A549 treated with AZD2906 at 1 μM for 4 hours (cell line): Measurements from ENCODE around the gene DTX4. TPM values are rescaled to one million over a fixed set of nuclear protein-coding genes. Genes with fewer than 3 reads are reported as not detected.

Source experiments
- total RNA-seq: library from RNA; stranded (reverse); fragments of 200-300 nt; extraction: Qiagen RNA extraction; gene quantifications from 5 replicates; pipeline ENCODE4 v1.2.3, GENCODE V29; 2022

The DTX4 gene
- 3.7 to 4.3 TPM (median 4.0 TPM) in 5 replicates for total RNA-seq

DNA sequence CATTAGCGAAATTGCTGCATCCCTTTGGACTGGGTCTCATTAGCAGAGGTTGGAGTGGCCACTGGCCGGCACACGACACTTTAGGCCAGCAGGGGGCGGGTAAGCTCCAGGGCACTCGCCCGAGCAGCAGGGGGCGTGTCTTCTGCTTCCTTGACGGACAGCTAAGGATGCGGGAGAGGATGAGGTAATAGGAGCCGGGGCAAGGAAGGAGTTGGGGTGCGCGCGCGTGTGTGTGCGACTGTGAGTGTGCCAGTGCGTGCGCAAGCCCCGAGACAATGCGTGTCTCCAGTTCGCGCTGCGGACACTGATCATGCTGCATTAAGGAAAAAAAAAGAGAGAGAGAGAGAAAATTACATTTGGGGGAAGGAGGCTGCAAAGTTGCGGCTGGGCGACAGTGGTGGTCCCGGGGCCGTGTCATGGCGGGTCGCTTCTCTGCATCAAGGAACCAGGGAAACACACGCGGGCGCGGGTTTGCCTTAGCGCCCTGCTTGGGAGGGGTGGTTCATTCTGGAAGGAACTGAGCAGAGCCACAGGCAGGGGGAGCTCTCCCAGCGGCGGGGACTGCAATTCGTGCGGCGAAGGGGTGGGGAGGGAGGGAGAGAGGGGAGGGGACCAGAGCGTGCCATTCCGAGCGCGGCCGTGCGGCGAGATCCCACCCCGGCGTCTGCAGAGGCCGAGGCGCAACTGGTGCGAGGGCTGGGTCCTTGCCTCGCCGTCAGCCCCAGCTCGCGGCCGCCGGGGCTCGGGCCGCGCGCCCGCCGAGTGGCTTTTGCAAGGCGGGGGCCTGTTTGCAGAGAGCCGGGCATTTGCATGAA lies at the start of gene DTX4:
DTX4 (plus strand) TSS at position 625 of the 815 bp plus-strand sequence. CDS start 464 bp downstream, outside the sequence.

DNA sequence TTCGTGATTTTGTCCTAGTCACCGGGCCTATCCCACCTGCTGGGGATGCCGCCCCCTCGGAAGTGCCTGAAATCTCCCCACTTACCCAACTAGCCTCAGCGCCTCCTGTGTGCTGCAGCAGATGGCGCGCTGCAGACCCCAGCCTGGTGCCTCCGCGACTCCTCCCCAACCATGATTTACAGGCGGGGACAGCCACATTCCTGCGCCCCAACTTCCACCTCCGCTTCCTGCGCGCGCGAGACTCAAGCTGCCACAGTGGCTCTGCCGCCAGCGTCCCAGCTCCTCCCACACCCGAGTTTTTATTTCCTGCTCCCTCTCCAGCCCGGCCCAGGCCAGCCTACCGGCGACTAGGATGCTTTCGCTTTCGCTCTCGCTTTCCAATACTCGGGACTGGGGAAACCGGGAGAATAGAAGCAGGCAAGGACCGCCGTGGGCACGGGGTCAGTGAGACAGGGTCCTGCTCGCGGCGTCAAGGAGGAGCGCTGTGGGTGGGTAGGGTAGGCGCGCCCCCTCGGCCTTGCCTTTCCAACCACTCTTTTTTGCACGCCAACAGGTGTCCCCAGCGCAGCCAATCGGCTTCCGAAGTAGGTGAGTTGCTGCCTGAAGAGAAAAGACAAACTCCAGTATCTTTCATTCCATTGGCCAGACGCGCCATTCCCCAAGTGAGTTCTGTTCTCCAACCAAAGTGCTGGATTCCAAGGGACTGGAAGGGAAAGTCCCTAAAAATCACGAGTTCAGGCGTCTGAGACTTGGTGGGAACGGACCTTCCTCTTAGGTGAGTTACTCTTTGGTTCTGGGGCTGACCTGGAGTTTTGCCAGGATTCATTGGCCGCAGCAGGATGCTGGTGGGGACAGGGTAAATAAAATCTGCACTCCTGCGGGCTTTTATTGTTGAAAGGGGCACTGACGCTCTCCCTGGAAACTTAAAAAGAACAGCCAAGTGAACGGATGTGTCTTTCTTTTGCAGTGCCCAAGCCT lies 29.1 kb upstream of the DTX4 start, which contains the start of gene FAM111A:
FAM111A (plus strand) TSS at position 327 of the 978 bp plus-strand sequence. CDS start 6,017 bp downstream, outside the sequence.

DNA sequence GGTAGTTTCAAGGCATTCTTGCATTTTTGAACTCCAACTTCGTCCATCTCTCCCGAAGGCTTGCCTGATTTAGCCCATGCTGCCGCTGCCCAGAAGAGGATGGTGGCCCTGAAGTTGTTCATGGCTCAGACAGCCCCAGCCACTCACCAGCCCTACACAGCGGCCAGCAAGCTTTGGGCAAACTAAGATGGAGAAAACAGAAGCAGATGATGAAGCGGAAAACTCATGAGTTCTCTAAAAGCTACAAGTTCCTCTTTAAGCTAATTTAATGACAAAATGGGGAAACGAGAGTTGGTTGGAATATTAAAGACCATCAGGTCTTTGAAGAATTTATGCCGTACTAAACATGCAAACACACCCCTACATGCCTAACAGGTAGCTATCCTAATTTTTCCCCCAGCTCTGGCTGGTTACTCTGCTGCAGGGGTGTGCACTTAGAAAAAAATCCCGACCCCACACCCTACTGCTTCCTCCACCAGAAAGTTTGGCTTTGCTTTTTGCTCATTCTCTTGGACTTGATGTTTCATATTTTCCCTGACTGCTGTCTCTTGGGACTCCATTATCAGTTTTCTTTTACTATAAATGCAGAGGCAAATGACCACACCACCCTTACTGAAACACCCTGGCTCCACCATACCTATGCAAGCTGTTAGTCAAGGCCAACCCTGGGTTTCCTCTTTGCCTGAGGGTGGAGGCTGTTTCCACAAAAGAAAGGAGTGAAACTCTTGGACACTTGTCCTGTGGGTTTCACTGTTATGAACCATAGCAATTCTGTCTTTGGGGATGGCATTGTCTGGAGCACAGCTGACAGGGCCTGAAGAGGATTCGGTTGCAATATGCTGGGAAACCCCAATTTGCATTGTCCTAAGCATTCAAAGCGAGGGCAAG lies 41.1 kb downstream of the DTX4 start, which contains the start of gene MPEG1:
MPEG1 (minus strand) TSS at position 184 of the 888 bp plus-strand sequence; CDS start at position 122, 62 bp downstream.

Other genes with a start within 250 kb of the DTX4 start
- gene GLYATL1, start 232.6 kb upstream of the DTX4 start, total RNA-seq: not detected in 5 replicates
- not detected in 5 replicates for gene GLYATL1B, start 85.8 kb upstream of the DTX4 start, total RNA-seq
- 6.1 to 8.4 TPM (median 6.4 TPM) in 5 replicates for gene FAM111B, start 64.9 kb upstream of the DTX4 start, total RNA-seq
- gene FAM111A, start 29.3 kb upstream of the DTX4 start, total RNA-seq: 7.2 to 8.5 TPM (median 7.9 TPM) in 5 replicates
- not detected in 5 replicates for gene MPEG1, start 40.8 kb downstream of the DTX4 start, total RNA-seq
- gene OR5AN1, start 186.8 kb downstream of the DTX4 start, total RNA-seq: not detected in 5 replicates